IMR-90 (cell line): ENCODE measurements around the gene NFRKB. TPM values are rescaled to one million over a fixed set of nuclear protein-coding genes. Genes with fewer than 3 reads are reported as not detected.

Source experiments
- ATAC-seq: fragments of 200-7000 bp; cut with Tn5 transposase; 2 replicates; pipeline ENCODE4 v1.9.1; 2020; ENCODE audit warnings: low read depth, mild to moderate bottlenecking, moderate library complexity
- BruUV-seq: library from RNA; stranded (reverse); fragments of 400-500 nt; replicated peaks from 2 replicates; lab custom pipeline; 2021; lab: Mats Ljungman, UMichigan
- CTCF ChIA-PET: fragments of 300-600 bp; formaldehyde crosslinking; extraction: SDS; loops from one replicate; lab custom pipeline; 2021; ENCODE audit warnings: antibody characterized with exemption; lab: Yijun Ruan, JAX
- POLR2A ChIA-PET: fragments of 300-600 bp; sonication (Branson Sonifier 250); formaldehyde crosslinking; loops from one replicate; lab custom pipeline; 2022; ENCODE audit warnings: antibody characterized with exemption; ENCODE audit not compliant: unreplicated experiment; lab: Charles Lee
- DNase-seq: peaks from one replicate; pipeline ENCODE4 v3.0.0; 2013
- H2AFZ ChIP-seq: replicated peaks from 2 replicates; pipeline ENCODE3; 2013; ENCODE audit warnings: low read length, mild to moderate bottlenecking; ENCODE audit not compliant: poor library complexity
- H2AK5ac ChIP-seq: 2 replicates; pipeline ENCODE4 v1.6.1; 2013; ENCODE audit warnings: low read depth, low read length, inconsistent platforms
- H2AK9ac ChIP-seq: replicated peaks from 2 replicates; pipeline ENCODE3; 2013; ENCODE audit warnings: mild to moderate bottlenecking, low read depth, low read length, moderate library complexity; ENCODE audit not compliant: poor library complexity
- H2BK120ac ChIP-seq: 2 replicates; pipeline ENCODE4 v1.6.1; 2013; ENCODE audit warnings: low read depth, low read length, inconsistent platforms
- H2BK15ac ChIP-seq: 3 replicates; pipeline ENCODE4 v1.6.1; 2013; ENCODE audit warnings: low read depth, low read length, inconsistent platforms
- H2BK20ac ChIP-seq: 2 replicates; pipeline ENCODE4 v1.6.1; 2013; ENCODE audit warnings: low read depth, mild to moderate bottlenecking, inconsistent platforms, low read length, moderate library complexity
- H2BK5ac ChIP-seq: 2 replicates; pipeline ENCODE4 v1.6.1; 2013; ENCODE audit warnings: mild to moderate bottlenecking, low read depth, low read length, inconsistent platforms; ENCODE audit not compliant: poor library complexity, severe bottlenecking
- H3K14ac ChIP-seq: replicated peaks from 2 replicates; pipeline ENCODE4 v1.6.1; 2013; ENCODE audit warnings: low read depth, low read length, inconsistent platforms
- H3K18ac ChIP-seq: 2 replicates; pipeline ENCODE4 v1.6.1; 2013; ENCODE audit warnings: low read depth, low read length, control low read depth
- H3K23ac ChIP-seq: 2 replicates; pipeline ENCODE4 v1.6.1; 2013; ENCODE audit warnings: low read depth, low read length, inconsistent platforms
- H3K27ac ChIP-seq: 2 replicates; pipeline ENCODE4 v1.5.1; 2013; ENCODE audit warnings: mild to moderate bottlenecking, control low read depth, low read length; ENCODE audit not compliant: insufficient read depth
- H3K27me3 ChIP-seq: 2 replicates; pipeline ENCODE4 v1.6.1; 2013; ENCODE audit warnings: low read length; ENCODE audit not compliant: control insufficient read depth, insufficient read depth
- H3K36me3 ChIP-seq: 2 replicates; pipeline ENCODE4 v1.6.1; 2013; ENCODE audit warnings: low read length, mixed read lengths; ENCODE audit not compliant: control insufficient read depth, insufficient read depth
- H3K4ac ChIP-seq: 2 replicates; pipeline ENCODE4 v1.6.1; 2013; ENCODE audit warnings: low read depth, low read length, inconsistent platforms
- H3K4me1 ChIP-seq: 2 replicates; pipeline ENCODE4 v1.6.1; 2013; ENCODE audit warnings: low read length, mixed read lengths; ENCODE audit not compliant: control insufficient read depth, insufficient read depth
- H3K4me2 ChIP-seq: 2 replicates; pipeline ENCODE4 v1.6.1; 2013; ENCODE audit warnings: low read depth, mild to moderate bottlenecking, control low read depth, low read length, moderate library complexity
- H3K4me3 ChIP-seq: 2 replicates; pipeline ENCODE4 v1.5.1; 2013; ENCODE audit warnings: low read depth, mild to moderate bottlenecking, control low read depth, low read length, moderate library complexity; ENCODE audit not compliant: insufficient read depth
- H3K56ac ChIP-seq: 2 replicates; pipeline ENCODE4 v1.6.1; 2013; ENCODE audit warnings: low read length, inconsistent platforms; ENCODE audit not compliant: insufficient read depth; ENCODE audit errors: extremely low read depth
- H3K79me1 ChIP-seq, 2 experiments: 2 replicates each; pipeline ENCODE4 v1.6.1; 2013; ENCODE audit warnings: low read length in 2 of 2, inconsistent platforms in 1 of 2, low read depth in 1 of 2
- H3K9ac ChIP-seq: 2 replicates; pipeline ENCODE4 v1.6.1; 2013; ENCODE audit warnings: low read depth, low read length, control low read depth
- H3K9me1 ChIP-seq: 2 replicates; pipeline ENCODE4 v1.6.1; 2013; ENCODE audit warnings: low read length, inconsistent platforms; ENCODE audit not compliant: insufficient read depth
- H3K9me3 ChIP-seq: 2 replicates; pipeline ENCODE4 v1.6.1; 2013; ENCODE audit warnings: low read length; ENCODE audit not compliant: control insufficient read depth, insufficient read depth
- H4K20me1 ChIP-seq: 2 replicates; pipeline ENCODE4 v1.6.1; 2013; ENCODE audit warnings: low read length, inconsistent platforms; ENCODE audit not compliant: insufficient read depth
- H4K5ac ChIP-seq: 2 replicates; pipeline ENCODE4 v1.6.1; 2013; ENCODE audit warnings: mild to moderate bottlenecking, low read depth, low read length, control low read depth
- H4K8ac ChIP-seq, 2 experiments: 2 replicates each; pipeline ENCODE4 v1.6.1; 2013; ENCODE audit warnings: low read depth in 2 of 2, low read length in 2 of 2, control low read depth in 1 of 2, inconsistent platforms in 1 of 2
- H4K91ac ChIP-seq: 2 replicates; pipeline ENCODE4 v1.6.1; 2013; ENCODE audit warnings: low read depth, low read length, inconsistent platforms; ENCODE audit not compliant: insufficient read depth
- BHLHE40 ChIP-seq: fragments of 150-350 bp; IDR thresholded peaks from 2 replicates; pipeline ENCODE4 v1.6.1; 2016; ENCODE audit warnings: mild to moderate bottlenecking, low read depth, low read length
- CEBPB ChIP-seq: IDR thresholded peaks from 2 replicates; pipeline ENCODE4 v1.6.1; 2012; ENCODE audit warnings: low read depth, low read length, improper control_type of control experiment
- CHD1 ChIP-seq: IDR thresholded peaks from 2 replicates; pipeline ENCODE4 v1.6.1; 2012; ENCODE audit warnings: low read depth, low read length, improper control_type of control experiment
- CTCF ChIP-seq: conservative IDR thresholded peaks from 2 replicates; pipeline ENCODE4 v1.5.1; 2012; ENCODE audit warnings: mild to moderate bottlenecking, low read depth, low read length, improper control_type of control experiment
- ELK1 ChIP-seq: fragments of 150-350 bp; IDR thresholded peaks from 2 replicates; pipeline ENCODE4 v1.6.1; 2016; ENCODE audit warnings: low read depth, mild to moderate bottlenecking, low read length, moderate library complexity, borderline replicate concordance
- MAFK ChIP-seq: IDR thresholded peaks from 2 replicates; pipeline ENCODE4 v1.6.1; 2012; ENCODE audit warnings: low read depth, low read length, improper control_type of control experiment
- MAZ ChIP-seq: IDR thresholded peaks from 2 replicates; pipeline ENCODE4 v1.6.1; 2012; ENCODE audit warnings: low read depth, mild to moderate bottlenecking, low read length, improper control_type of control experiment, moderate library complexity, borderline replicate concordance
- MXI1 ChIP-seq: IDR thresholded peaks from 2 replicates; pipeline ENCODE4 v1.6.1; 2012; ENCODE audit warnings: low read depth, mild to moderate bottlenecking, low read length, moderate library complexity, borderline replicate concordance
- NFE2L2 ChIP-seq: fragments of 150-350 bp; IDR thresholded peaks from 2 replicates; pipeline ENCODE4 v1.6.1; 2016; ENCODE audit warnings: low read depth, mild to moderate bottlenecking, low read length
- POLR2A ChIP-seq: IDR thresholded peaks from 2 replicates; pipeline ENCODE4 v1.6.1; 2012; ENCODE audit warnings: mild to moderate bottlenecking, low read depth, low read length
- RAD21 ChIP-seq: IDR thresholded peaks from 2 replicates; pipeline ENCODE4 v1.6.1; 2012; ENCODE audit warnings: low read length, improper control_type of control experiment
- RCOR1 ChIP-seq: IDR thresholded peaks from 2 replicates; pipeline ENCODE4 v1.6.1; 2012; ENCODE audit warnings: mild to moderate bottlenecking, low read length, improper control_type of control experiment; ENCODE audit not compliant: insufficient replicate concordance
- SMC3 ChIP-seq: fragments of 150-350 bp; IDR thresholded peaks from 2 replicates; pipeline ENCODE4 v1.6.1; 2016; ENCODE audit warnings: low read depth, mild to moderate bottlenecking, antibody characterized with exemption, low read length, moderate library complexity
- USF2 ChIP-seq: fragments of 150-350 bp; IDR thresholded peaks from 2 replicates; pipeline ENCODE4 v1.6.1; 2017; ENCODE audit warnings: mild to moderate bottlenecking, antibody characterized with exemption, low read length, low read depth
- WGBS, 2 experiments: methylation state at CpG; one replicate each; pipeline versions ENCODE4 v1.1.5 to v1.1.7; 2013; ENCODE audit warnings: missing lambda C conversion rate in 2 of 2; ENCODE audit not compliant: insufficient read length in 1 of 2; ENCODE audit errors: extremely low coverage in 2 of 2; 5-methylcytosine and 5-hydroxymethylcytosine counted together
- dilution Hi-C: fragments of 300-500 bp; cut with HindIII; formaldehyde crosslinking; loops from one replicate; pipeline ENCODE4 v1.14.3; 2018; ENCODE audit warnings: low sequenced_read_pairs; ENCODE audit not compliant: unreplicated experiment
- in situ Hi-C: fragments of 300-500 bp; cut with MboI; formaldehyde crosslinking; loops from 3 replicates; pipeline ENCODE4 v1.14.3; 2019; ENCODE audit warnings: low sequenced_read_pairs, inconsistent platforms, mixed read lengths
- intact Hi-C: fragments of 100-400 bp; cut with micrococcal nuclease; formaldehyde crosslinking; loops from 2 replicates; pipeline ENCODE4 v1.10.0; 2022
- polyA plus RNA-seq, 3 experiments: library from polyadenylated mRNA; depleted of rRNA; stranded (reverse); fragments of >200 nt; gene quantifications; 2 replicates each; pipeline ENCODE4 v1.2.3, GENCODE V29; 2012; ENCODE audit warnings: low replicate concordance in 1 of 3
- total RNA-seq: library from RNA; depleted of rRNA; stranded (reverse); fragments of >200 nt; gene quantifications from 2 replicates; pipeline ENCODE4 v1.2.3, GENCODE V29; 2012

The NFRKB gene
- total and polyA plus RNA-seq, 2 of the 4 experiments (the other 2 are of a cell fraction), result 15.2 to 28.9 TPM

- Histone ChIP-seq H3K79me1 (no peaks in the 10 kb centered on the region), H2BK15ac (no peak overlapping the region), H2AK5ac (no peak overlapping the region), H2BK120ac (no peak overlapping the region), H3K27me3 (no peaks in the 10 kb centered on the region), H3K18ac (no peak overlapping the region), H2AFZ (no peak overlapping the region), H3K9me3 (no peaks in the 10 kb centered on the region), H3K4me2 (no peak overlapping the region), H3K27ac (no peak overlapping the region), H3K4me3 (no peak overlapping the region), H3K4me1 (no peaks in the 10 kb centered on the region), H2AK9ac (no peak overlapping the region), H3K4ac (no peak overlapping the region), H3K9me1 (0 out of 2 replicates have a peak, but pooled peaks cover 3% of the 10 kb centered on the region), H4K5ac (no peak overlapping the region), H4K91ac (no peak overlapping the region), H4K8ac (no peak overlapping the region), H3K56ac (no peak overlapping the region), H3K9ac (no peak overlapping the region), H3K36me3 (peaks cover 13% of the 10 kb centered on the region), H3K14ac (no peak overlapping the region), H2BK5ac (no peak overlapping the region), H2BK20ac (no peak overlapping the region), H3K23ac (no peak overlapping the region), H4K20me1 (no peaks in the 10 kb centered on the region)
- ATAC-seq (no peak), DNase-seq (no peak)
- in situ Hi-C loops, result no loop called here
- intact Hi-C loops, result no loop called here
- TF ChIP-seq BHLHE40 (no peak), NFE2L2 (no peak), RAD21 (no peak), CHD1 (no peak), POLR2A (no peak), ELK1 (no peak), USF2 (no peak), MAZ (no peak), SMC3 (no peak), RCOR1 (no peak), CEBPB (no peak), MAFK (no peak), CTCF (no peak), MXI1 (no peak)
- dilution Hi-C loops, result loop anchor here (25.0 kb wide), 1 partner anchor 205 kb away; no protein-coding TSS in a partner anchor
- BruUV-seq, result no TSS peak
- WGBS, 2 experiments, result 88% methylated on average over 2 of the region's 7 CpGs; no CpG with 5 or more reads in 1 of the 2 experiments
- POLR2A ChIA-PET, result no interaction called here
- CTCF ChIA-PET, result interaction anchor here (0.6 to 3.9 kb wide), 4 partner anchors 10 to 199 kb away, joined by 3 to 11 read pairs (median 4); no protein-coding TSS in a partner anchor
Measured at GRCh38 chr11:129932381-129933067, 37.1 kb upstream of the NFRKB start.
